ENCODE results near the gene EMCN. TPM values are rescaled to one million over a fixed set of nuclear protein-coding genes. Genes with fewer than 3 reads are reported as not detected.

Gene EMCN
- total and polyA plus RNA-seq, 2 of the 8 experiments (the other 6 are each of a cell fraction or from before 2014, with no cell fraction given): not detected

- Histone ChIP-seq H3K23ac (ENCODE audit: insufficient read length) (no peak overlapping the region), H2BK5ac (ENCODE audit: low read depth, low read length) (no peak overlapping the region), H3K27me3 (replicated peaks in 1 of 4; ENCODE audit: control insufficient read depth in 3 of 4, extremely low read depth in 1 of 4, insufficient read depth in 3 of 4, low read length in 3 of 4) (no peaks in the 10 kb centered on the region), H3K79me1 (ENCODE audit: low read depth, low read length) (no peaks in the 10 kb centered on the region), H3K9ac (replicated peaks in 1 of 4; ENCODE audit: extremely low read depth in 1 of 4, low read depth in 3 of 4, low read length in 3 of 4) (no peak overlapping the region), H3K79me2 (ENCODE audit: control insufficient read depth in 1 of 2, insufficient read depth in 2 of 2, low read length in 2 of 2) (no peaks in the 10 kb centered on the region), H2BK15ac (ENCODE audit: low read length) (no peak overlapping the region), H3K4ac (replicated peaks; ENCODE audit: insufficient read length, low read depth, low read length) (no peak overlapping the region), H3K4me1 (replicated peaks in 1 of 4; ENCODE audit: control insufficient read depth in 3 of 4, insufficient read depth in 4 of 4, low read length in 3 of 4) (no peaks in the 10 kb centered on the region), H4K8ac (ENCODE audit: extremely low read depth, insufficient read depth, low read length) (no peak overlapping the region), H2AFZ (ENCODE audit: low read length) (no peak overlapping the region), H3K9me3 (ENCODE audit: insufficient read depth in 2 of 2, low read depth in 1 of 2, low read length in 1 of 2) (no peaks in the 10 kb centered on the region), H2BK120ac (replicated peaks; ENCODE audit: low read depth, low read length) (no peak overlapping the region), H4K91ac (replicated peaks; ENCODE audit: insufficient read length, low read length) (no peak overlapping the region), H3K18ac (ENCODE audit: extremely low read depth, low read length) (no peak overlapping the region), H2BK20ac (ENCODE audit: low read length) (no peak overlapping the region), H3K56ac (replicated peaks; ENCODE audit: insufficient read length, low read depth, low read length) (no peak overlapping the region), H3K4me3 (ENCODE audit: extremely low read depth in 1 of 4, insufficient read depth in 2 of 4, low read depth in 3 of 4, low read length in 4 of 4) (no peak overlapping the region), H4K20me1 (replicated peaks in 1 of 2; ENCODE audit: control insufficient read depth in 1 of 2, insufficient read depth in 2 of 2, low read length in 2 of 2) (no peaks in the 10 kb centered on the region), H3K27ac (ENCODE audit: low read depth, low read length) (no peak overlapping the region), H2BK12ac (ENCODE audit: low read depth, low read length) (no peak overlapping the region), H3K14ac (ENCODE audit: insufficient read length) (no peak overlapping the region), H2AK5ac (ENCODE audit: low read depth, low read length) (no peak overlapping the region), H3K23me2 (ENCODE audit: low read depth, low read length) (no peaks in the 10 kb centered on the region), H3K4me2 (ENCODE audit: insufficient read depth in 1 of 2, low read depth in 2 of 2, low read length in 2 of 2) (no peak overlapping the region), H3K36me3 (ENCODE audit: control insufficient read depth in 2 of 4, insufficient read depth in 4 of 4, low read length in 3 of 4) (no peaks in the 10 kb centered on the region), H4K5ac (ENCODE audit: insufficient read length, low read depth, low read length) (no peak overlapping the region)
- FAIRE-seq (no peak), DNase-seq (ENCODE audit: low read depth in 1 of 2, low spot score in 2 of 2) (no peak)
- ChIA-PET POLR2A (ENCODE audit: partially characterized antibody) (no interaction called here), CTCF (ENCODE audit: partially characterized antibody) (no interaction called here)
- 93% methylated on average over 2 of the region's 2 CpGs; no CpG with 5 or more reads in 1 of the 2 experiments for WGBS, 2 experiments (ENCODE audit: extremely low coverage in 1 of 2, insufficient coverage in 1 of 2, insufficient read length in 1 of 2, insufficient replicate concordance in 2 of 2, low coverage in 1 of 2, low lambda C conversion rate in 2 of 2, missing lambda C conversion rate in 1 of 2)
- TF ChIP-seq POU5F1 (IDR thresholded peaks at IDR 0.05; ENCODE audit: low read depth, low read length): no peak
- TF ChIP-seq SP1 (IDR thresholded peaks at IDR 0.05; ENCODE audit: low read depth, low read length): no peak
- no peak for TF ChIP-seq ASH2L (IDR thresholded peaks at IDR 0.05; ENCODE audit: low read length)
- TF ChIP-seq CTCF (IDR thresholded peaks at IDR 0.05; ENCODE audit: control extremely low read depth in 1 of 3, insufficient read depth in 1 of 3, low read depth in 1 of 3, low read length in 3 of 3): no peak
- no peak for TF ChIP-seq GABPA (IDR thresholded peaks at IDR 0.05; ENCODE audit: borderline replicate concordance, insufficient read depth, low read length)
- no peak for TF ChIP-seq SUZ12 (IDR thresholded peaks at IDR 0.05; ENCODE audit: low read length)
These were observed 67.4 kb downstream of the EMCN start for GRCh38 chr4:100450449-100450848.
